PC-3 (cell line): ENCODE results near the gene BCL6. TPM values are rescaled to one million over a fixed set of nuclear protein-coding genes. Genes with fewer than 3 reads are reported as not detected.
A peak's percentile ranks its signal among the peaks of the same experiment; 100 is the strongest.

Experiments used
- ATAC-seq: fragments of 200-7000 bp; cut with Tn5 transposase; 2 replicates; pipeline ENCODE4 v1.9.1; 2020; ENCODE audit warnings: mild to moderate bottlenecking, moderate library complexity
- BruUV-seq: library from RNA; stranded (reverse); fragments of 400-500 nt; replicated peaks from 2 replicates; lab custom pipeline; 2021; lab: Mats Ljungman, UMichigan
- CTCF ChIA-PET: fragments of 300-600 bp; sonication (Branson Sonifier 250); formaldehyde crosslinking; loops from one replicate; lab custom pipeline; 2022; ENCODE audit warnings: antibody characterized with exemption; lab: Charles Lee
- POLR2A ChIA-PET: fragments of 300-600 bp; sonication (Branson Sonifier 250); formaldehyde crosslinking; loops from one replicate; lab custom pipeline; 2022; ENCODE audit warnings: antibody characterized with exemption; ENCODE audit not compliant: unreplicated experiment; lab: Charles Lee
- DNase-seq: peaks from one replicate; pipeline ENCODE4 v3.0.0-alpha.2; 2015
- H2AFZ ChIP-seq: fragments of 300-600 bp; sonication (generic); 2 replicates; pipeline ENCODE4 v1.6.0; 2016; ENCODE audit warnings: antibody characterized with exemption, low read length
- H3F3A ChIP-seq: fragments of 300-600 bp; sonication (generic); one replicate; pipeline ENCODE4 v1.6.0; 2017; ENCODE audit warnings: antibody characterized with exemption, low read length, control low read depth, mild to moderate bottlenecking; ENCODE audit not compliant: unreplicated experiment
- H3K27ac ChIP-seq: fragments of 300-600 bp; sonication (generic); 2 replicates; pipeline ENCODE4 v1.5.1; 2016; ENCODE audit warnings: mild to moderate bottlenecking, low read length
- H3K27me3 ChIP-seq: fragments of 300-600 bp; sonication (generic); 2 replicates; pipeline ENCODE4 v1.6.1; 2016; ENCODE audit warnings: low read length, mixed read lengths
- H3K36me3 ChIP-seq: fragments of 300-600 bp; sonication (generic); 2 replicates; pipeline ENCODE4 v1.6.1; 2016; ENCODE audit warnings: low read depth, mixed run types, low read length, mixed read lengths
- H3K4me1 ChIP-seq: fragments of 300-600 bp; sonication (generic); 2 replicates; pipeline ENCODE4 v1.5.1; 2016; ENCODE audit warnings: low read length; ENCODE audit not compliant: insufficient read depth
- H3K4me2 ChIP-seq: fragments of 300-600 bp; sonication (generic); 2 replicates; pipeline ENCODE4 v1.6.0; 2016; ENCODE audit warnings: low read length
- H3K4me3 ChIP-seq: fragments of 300-600 bp; sonication (generic); 2 replicates; pipeline ENCODE4 v1.5.1; 2016; ENCODE audit warnings: mild to moderate bottlenecking, low read length, mixed read lengths
- H3K79me2 ChIP-seq: fragments of 300-600 bp; sonication (generic); 2 replicates; pipeline ENCODE4 v1.6.1; 2017; ENCODE audit warnings: low read length, mixed read lengths
- H3K9ac ChIP-seq: fragments of 300-600 bp; sonication (generic); 2 replicates; pipeline ENCODE4 v1.6.0; 2016; ENCODE audit warnings: mild to moderate bottlenecking, low read length
- H3K9me2 ChIP-seq: fragments of 300-600 bp; sonication (generic); replicated peaks from 2 replicates; pipeline ENCODE4 v1.6.1; 2016; ENCODE audit warnings: mixed run types, low read length, mixed read lengths
- H3K9me3 ChIP-seq: fragments of 300-600 bp; sonication (generic); 2 replicates; pipeline ENCODE4 v1.6.1; 2016; ENCODE audit warnings: low read length, mixed read lengths
- H4K20me1 ChIP-seq: fragments of 300-600 bp; sonication (generic); 2 replicates; pipeline ENCODE4 v1.6.1; 2016; ENCODE audit warnings: low read length, mixed read lengths
- CTCF ChIP-seq: fragments of 300-600 bp; sonication (generic); conservative IDR thresholded peaks from 2 replicates; pipeline ENCODE4 v1.5.1; 2017; ENCODE audit warnings: antibody characterized with exemption, low read depth, mild to moderate bottlenecking, low read length
- EZH2 ChIP-seq: fragments of 300-600 bp; sonication (generic); IDR thresholded peaks from one replicate; pipeline ENCODE4 v1.6.1; 2017; ENCODE audit warnings: antibody characterized with exemption, mild to moderate bottlenecking, low read length; ENCODE audit not compliant: unreplicated experiment
- EZH2phosphoT487 ChIP-seq: fragments of 300-600 bp; sonication (generic); IDR thresholded peaks from 2 replicates; pipeline ENCODE4 v1.6.1; 2018; ENCODE audit warnings: mild to moderate bottlenecking, antibody characterized with exemption, low read length, borderline replicate concordance
- intact Hi-C: fragments of 100-400 bp; cut with micrococcal nuclease; formaldehyde crosslinking; loops from 2 replicates; pipeline ENCODE4 v1.9.0; 2023
- total RNA-seq: library from RNA; depleted of rRNA; stranded (reverse); fragments of >200 nt; gene quantifications from 2 replicates; pipeline ENCODE4 v1.2.3, GENCODE V29; 2014

The BCL6 gene
- total RNA-seq, 1 experiment from 2014 or later = 11.8 TPM

GRCh38 chr3:187793618-187794017 is 48.4 kb upstream of the BCL6 start:
- H3K4me2 ChIP-seq = no peak overlapping the region
- TF ChIP-seq CTCF (no peak), EZH2 (no peak), EZH2phosphoT487 (no peak)
- H3K4me3 ChIP-seq = no peak overlapping the region
- DNase-seq (no peak), ATAC-seq (no peak)
- H2AFZ ChIP-seq = no peak overlapping the region
- no peaks in the 10 kb centered on the region for H3K9me2 ChIP-seq
- no peaks in the 10 kb centered on the region for H4K20me1 ChIP-seq
- no peaks in the 10 kb centered on the region for H3F3A ChIP-seq
- BruUV-seq = no TSS peak
- no peak overlapping the region for H3K27ac ChIP-seq
- H3K79me2 ChIP-seq = no peaks in the 10 kb centered on the region
- peaks cover 4% of the 10 kb centered on the region; the same call in 1 of the 2 replicates for H3K4me1 ChIP-seq
- intact Hi-C loops = no loop called here
- H3K27me3 ChIP-seq = no peaks in the 10 kb centered on the region
- CTCF ChIA-PET = no interaction called here
- POLR2A ChIA-PET = no interaction called here
- no peaks in the 10 kb centered on the region for H3K9me3 ChIP-seq
- H3K36me3 ChIP-seq = no peaks in the 10 kb centered on the region
- H3K9ac ChIP-seq = no peak overlapping the region

GRCh38 chr3:187792521-187792920 is 47.3 kb upstream of the BCL6 start:
- Histone ChIP-seq H3K27ac (no peak overlapping the region), H3K27me3 (no peaks in the 10 kb centered on the region), H3F3A (no peaks in the 10 kb centered on the region), H3K9me2 (no peaks in the 10 kb centered on the region), H4K20me1 (no peaks in the 10 kb centered on the region), H3K4me1 (peaks cover 4% of the 10 kb centered on the region; the same call in 1 of the 2 replicates), H3K4me3 (no peak overlapping the region), H2AFZ (no peak overlapping the region), H3K4me2 (no peak overlapping the region), H3K79me2 (no peaks in the 10 kb centered on the region), H3K9me3 (no peaks in the 10 kb centered on the region), H3K9ac (no peak overlapping the region), H3K36me3 (no peaks in the 10 kb centered on the region)
- POLR2A ChIA-PET = no interaction called here
- intact Hi-C loops = no loop called here
- BruUV-seq = no TSS peak
- TF ChIP-seq EZH2phosphoT487 (no peak), EZH2 (no peak), CTCF (no peak)
- no peak for ATAC-seq
- CTCF ChIA-PET = no interaction called here
- DNase-seq = no peak

- intact Hi-C loops = no loop called here
- TF ChIP-seq EZH2phosphoT487 (no peak), EZH2 (no peak)
- no peak overlapping the region for H3K4me3 ChIP-seq
- ATAC-seq = peak; percentile 55
- H3K9ac ChIP-seq = no peak overlapping the region
- no peaks in the 10 kb centered on the region for H3K9me2 ChIP-seq
- H3K4me2 ChIP-seq = 0 out of 2 replicates have a peak overlapping the region, but pooled peaks have one; percentile 26
- POLR2A ChIA-PET = no interaction called here
- H3K27me3 ChIP-seq = no peaks in the 10 kb centered on the region
- H3K9me3 ChIP-seq = no peaks in the 10 kb centered on the region
- H3K4me1 ChIP-seq = peaks cover 4% of the 10 kb centered on the region; the same call in 1 of the 2 replicates
- no peak overlapping the region for H3K27ac ChIP-seq
- no peaks in the 10 kb centered on the region for H3K36me3 ChIP-seq
- CTCF ChIA-PET = no interaction called here
- H4K20me1 ChIP-seq = no peaks in the 10 kb centered on the region
- no peaks in the 10 kb centered on the region for H3K79me2 ChIP-seq
- 0 out of 2 replicates have a peak overlapping the region, but pooled peaks have one; percentile 43 for H2AFZ ChIP-seq
- no peak for DNase-seq
- BruUV-seq = no TSS peak
- no peaks in the 10 kb centered on the region for H3F3A ChIP-seq
These were observed 44.6 kb upstream of the BCL6 start for GRCh38 chr3:187789872-187790271.
